Breast epithelium (tissue), 3 donors: ENCODE measurements around the gene NTRK2.

Source experiments
- CTCF ChIP-seq, 3 donors: fragments of 450-650 bp; IDR thresholded peaks; one replicate each; pipeline ENCODE4 v1.5.1; 2016 to 2017; ENCODE audit warnings: antibody characterized with exemption in 3 of 3, mild to moderate bottlenecking in 3 of 3, moderate library complexity in 3 of 3
- POLR2AphosphoS5 ChIP-seq, 3 donors: sonication (generic); formaldehyde crosslinking; IDR thresholded peaks; one replicate each; pipeline ENCODE4 v1.6.1; 2017; ENCODE audit warnings: antibody characterized with exemption in 3 of 3

GRCh38 chr9:84821431-84821830 lies 151.9 kb downstream of the NTRK2 start:
- TF ChIP-seq POLR2AphosphoS5 (IDR thresholded peaks at IDR 0.05): no peak
- TF ChIP-seq CTCF (IDR thresholded peaks at IDR 0.05): no peak
